DMS53 (cell line): ENCODE measurements around the gene AMOTL2.

Experiments
- DNase-seq: peaks from one replicate; lab custom pipeline; 2025; lab: John Stamatoyannopoulos, UW

AMOTL2 gene

DNA sequence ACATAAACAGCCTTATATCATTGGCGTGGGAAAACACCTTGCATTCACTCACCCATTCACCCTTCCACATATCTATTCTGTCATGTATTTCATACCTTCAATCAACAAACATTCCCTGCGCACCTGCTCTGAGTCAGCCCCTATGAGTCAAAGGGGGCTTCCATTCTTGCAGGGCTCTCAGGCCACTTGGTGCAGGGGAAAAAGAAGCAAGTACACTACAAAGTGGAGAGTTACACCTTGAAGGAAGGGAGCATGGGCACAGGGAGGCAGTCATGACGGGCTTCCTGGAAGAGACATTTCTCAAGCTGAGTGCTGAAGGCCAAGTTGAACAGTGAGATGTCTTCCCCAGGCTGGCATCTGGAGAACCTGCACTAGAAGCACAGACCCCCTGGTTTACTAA is 4.6 kb upstream of the AMOTL2 start:
- no peak for DNase-seq

DNA sequence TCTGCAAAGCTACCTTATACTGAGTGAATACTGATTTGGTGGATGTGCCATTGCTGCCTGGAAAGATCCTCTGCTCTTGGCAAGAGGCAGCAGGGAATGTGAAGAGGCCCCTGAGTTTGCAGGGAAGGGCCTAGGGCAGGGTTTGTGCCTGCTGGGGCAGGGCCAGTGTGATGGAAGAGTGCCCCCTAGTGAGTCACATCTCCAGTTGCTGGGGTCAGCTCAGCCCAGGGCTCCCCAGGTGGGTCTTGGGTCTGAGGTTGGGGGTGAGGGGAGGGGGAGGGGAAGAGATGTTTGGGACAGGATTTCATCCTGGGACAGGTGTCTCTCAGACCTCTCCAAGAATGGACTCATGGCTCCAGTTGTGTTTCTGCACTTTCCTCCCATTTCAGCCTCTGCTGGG is 4.1 kb upstream of the AMOTL2 start:
- peak; percentile 28 for DNase-seq

DNA sequence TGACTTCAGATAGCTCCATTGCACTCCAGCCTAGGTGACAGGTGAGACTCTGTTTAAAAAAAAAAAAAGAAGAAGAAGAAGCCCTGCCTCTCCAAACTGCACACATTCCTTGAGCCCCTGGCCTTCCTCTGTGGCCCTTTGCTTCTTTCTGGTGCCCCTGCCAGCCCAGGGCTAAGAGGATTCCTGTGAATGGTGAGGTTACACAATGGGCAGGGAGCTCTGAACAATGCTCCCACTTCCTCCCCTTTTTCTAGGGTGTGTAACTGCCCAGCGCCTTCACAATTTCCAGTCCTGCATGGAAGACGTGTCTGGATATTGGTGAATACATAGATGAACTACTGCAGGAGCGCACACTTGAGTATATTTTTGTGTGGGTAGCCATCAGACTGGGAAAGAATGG is 3.6 kb upstream of the AMOTL2 start:
- DNase-seq, result no peak

DNA sequence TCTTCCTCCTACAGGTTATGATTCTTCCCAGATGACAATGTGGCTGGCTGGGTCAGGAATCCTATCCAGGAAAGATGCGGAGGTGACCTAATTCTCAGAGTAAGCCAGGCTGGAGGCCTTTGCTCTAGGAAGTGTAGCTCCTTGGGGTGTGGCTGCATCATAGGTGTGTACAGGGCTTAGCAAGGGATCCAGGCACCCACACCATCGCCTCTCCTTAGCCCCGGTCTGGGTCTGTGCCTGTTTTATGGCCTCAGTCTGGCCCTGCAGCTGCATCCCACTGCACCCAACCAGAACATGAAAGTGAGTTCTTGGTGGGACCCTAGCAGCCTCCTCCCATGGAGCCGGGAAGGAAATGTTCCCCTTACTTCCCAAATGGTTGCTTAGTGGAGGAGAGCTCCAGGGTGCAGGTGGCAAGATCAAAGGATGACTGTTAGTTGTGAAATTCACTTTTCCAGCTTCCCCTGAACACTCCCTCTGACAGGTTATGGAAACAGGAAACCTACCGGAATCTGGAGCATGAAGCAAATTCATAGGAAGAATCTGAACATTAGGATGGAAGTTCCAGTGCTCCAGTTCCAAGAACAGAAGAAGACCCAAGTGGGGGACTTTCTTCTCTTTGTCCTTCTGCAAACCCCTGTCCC is 2.7 kb upstream of the AMOTL2 start:
- no peak for DNase-seq

DNA sequence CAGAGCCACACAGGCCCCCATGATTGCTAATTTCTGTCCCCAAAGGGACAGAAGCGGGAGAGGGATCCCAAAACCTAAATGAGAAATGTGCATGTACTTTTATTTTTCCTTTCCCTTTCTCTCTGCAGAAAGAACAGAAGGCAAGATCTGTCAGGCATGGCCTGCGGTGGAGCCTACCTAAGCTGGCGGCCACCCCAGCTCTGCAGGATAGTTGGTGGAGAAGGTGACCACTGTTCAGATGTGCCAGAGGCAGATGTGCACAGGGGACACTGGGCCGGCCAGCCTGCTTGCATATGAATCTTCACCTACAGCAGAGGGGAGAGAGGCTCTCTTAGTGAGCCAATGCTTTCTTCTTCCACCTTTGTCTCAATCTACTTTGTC is 2.1 kb upstream of the AMOTL2 start:
- no peak for DNase-seq

DNA sequence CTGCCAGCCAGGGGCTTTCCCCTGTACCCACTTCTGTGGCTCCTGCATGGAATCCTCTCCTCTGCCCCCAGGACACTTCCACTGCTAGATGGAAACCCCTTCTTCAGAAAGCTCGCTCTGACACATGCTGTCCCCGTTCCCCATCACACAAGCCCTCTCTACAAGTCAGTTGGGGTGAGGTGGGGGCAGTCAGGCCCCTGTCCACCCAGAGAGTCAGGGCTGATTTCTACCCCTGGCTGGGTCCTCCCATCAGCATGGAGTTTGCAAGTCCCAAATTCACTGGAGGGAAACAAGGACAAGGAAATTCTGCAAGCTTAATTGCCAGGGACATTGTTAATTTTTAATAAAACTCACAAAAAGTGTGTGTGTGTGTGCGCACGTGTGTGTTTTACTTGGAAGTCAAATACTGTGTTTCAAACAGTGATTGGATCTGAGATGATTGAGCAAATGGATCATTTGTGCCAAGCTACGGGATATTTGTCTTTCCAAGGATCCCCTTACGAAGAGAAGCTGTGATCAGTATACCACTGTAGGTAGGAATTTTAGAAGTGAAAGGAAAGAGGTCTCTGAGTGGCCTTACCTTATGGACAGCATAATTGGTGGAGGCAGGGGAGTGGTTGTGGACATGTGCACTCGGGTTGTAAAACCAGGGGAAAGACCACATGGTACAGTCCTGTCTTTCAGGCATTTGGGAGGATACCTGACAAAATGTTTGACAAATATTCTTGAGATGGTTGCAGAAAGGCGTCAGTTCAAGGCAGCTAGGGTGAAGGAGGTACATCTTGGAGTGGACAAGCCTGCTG is 1.5 kb upstream of the AMOTL2 start:
- no peak for DNase-seq

DNA sequence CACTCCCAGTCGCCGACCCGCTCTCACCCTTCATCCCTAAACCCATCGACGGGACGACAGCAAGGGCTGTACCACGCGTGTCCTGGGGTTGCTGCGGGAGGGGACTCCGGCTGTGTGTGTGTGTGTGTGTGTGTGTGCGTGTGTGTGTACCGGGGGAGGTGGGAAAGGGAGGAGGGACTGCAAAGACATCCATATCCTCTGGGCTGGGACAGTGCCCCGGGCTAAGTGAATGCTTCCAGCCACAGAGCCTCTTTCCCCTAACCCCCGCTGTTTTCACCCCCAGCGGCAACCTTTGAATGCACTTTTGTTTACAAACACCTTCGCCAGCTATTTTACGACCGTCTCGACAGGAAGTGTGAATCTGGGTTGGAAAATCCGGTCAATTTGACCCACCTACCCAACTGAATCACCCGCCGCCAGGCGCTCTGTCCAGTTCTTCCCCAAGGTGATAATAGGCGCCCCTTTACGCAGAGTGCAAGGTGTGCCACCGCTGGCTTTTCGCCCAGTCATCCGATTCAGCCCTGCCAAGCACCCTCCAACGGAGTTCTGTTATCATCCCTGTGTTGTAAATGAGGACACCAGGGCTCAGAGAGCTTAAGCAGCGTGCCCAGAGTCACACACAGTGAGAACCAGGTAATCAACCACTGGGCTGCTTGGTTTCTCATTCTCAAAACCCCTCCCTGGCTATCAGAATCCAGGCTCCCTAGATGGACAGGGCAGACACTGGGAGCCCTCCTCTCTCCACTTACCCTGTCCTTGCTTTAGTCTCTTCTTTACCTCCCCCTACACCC is 739 bp upstream of the AMOTL2 start:
- DNase-seq, result peak; percentile 76

DNA sequence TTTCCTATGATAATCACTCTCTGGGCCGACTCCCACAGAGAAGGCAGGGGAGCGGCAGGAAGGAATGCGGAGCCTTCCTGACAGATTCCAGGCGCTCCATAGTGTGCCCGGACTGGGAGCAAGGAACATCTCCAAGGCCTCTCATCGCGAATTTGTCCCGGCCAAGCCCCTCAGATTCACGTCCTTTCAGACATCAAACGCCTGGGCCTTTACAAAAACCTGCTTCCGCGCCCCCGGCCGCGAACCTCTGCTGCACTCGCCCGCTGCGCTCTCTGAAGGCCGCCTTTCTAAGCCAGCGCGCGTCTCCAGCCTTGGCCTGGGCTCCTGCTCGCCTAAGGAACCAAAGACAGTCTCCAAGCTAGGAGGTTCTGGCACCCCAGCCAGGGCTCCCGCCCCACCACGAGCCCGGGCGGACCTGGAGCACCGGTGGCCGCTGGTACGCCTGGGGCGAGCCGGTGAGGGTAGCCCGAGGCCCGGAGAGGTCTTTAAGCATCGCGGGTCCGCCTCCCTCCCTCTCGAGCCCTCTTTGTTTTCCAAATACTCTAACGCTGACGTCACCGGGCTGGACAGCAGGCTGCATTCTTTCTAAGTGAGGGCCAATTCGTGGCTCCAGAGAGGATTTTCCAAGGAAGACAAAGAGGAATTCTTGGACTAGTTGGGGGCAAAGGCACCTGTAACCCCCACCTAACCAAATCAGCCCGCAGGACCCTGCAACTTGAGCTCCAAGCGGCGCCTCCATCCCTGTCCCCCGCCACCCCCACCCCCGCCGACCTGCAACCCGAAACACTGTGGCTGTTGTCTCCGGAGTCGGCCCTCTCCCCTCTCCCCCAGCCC is 759 bp downstream of the AMOTL2 start:
- peak; percentile 84 for DNase-seq

DNA sequence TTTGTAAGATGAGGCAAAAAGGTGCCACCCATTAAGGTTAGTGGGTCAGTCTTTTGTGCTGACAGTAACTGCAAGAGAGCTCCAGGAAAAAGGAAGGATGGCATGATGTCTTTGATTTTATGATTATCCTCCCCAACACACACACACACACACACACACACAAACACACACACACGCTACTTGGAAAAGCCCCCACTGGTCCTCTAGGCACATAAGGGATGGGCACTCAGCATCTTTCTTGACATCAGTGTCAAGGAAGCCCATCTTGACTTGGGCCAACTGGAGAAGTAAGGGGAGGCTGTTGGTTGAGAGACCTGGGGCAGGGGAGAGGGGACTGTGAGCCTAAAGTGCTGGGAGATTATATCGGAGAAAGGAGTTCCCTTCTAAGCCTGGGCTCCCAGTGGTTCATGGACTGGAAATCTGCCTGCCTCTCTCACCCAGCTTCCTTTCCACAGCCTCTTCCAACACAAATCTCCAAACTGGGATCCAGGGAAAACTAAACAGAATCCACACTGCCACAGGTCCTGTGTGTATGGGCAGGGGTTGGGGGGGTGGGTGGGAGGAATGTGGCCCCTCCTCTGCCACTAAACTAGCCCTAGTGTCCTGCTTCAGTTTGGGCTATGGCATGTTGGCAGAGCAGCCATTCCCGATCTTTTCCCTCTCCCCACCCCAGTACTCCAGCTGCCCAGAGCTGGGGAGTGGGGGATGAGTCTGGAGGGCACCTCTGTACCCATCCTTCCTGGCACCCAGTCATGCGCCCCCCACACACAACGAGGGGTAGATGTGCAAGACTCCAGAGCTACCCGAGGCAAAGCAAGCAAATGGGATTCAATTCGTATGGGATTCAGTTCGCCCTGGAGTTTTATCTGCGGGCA is 1.6 kb downstream of the AMOTL2 start:
- no peak for DNase-seq

DNA sequence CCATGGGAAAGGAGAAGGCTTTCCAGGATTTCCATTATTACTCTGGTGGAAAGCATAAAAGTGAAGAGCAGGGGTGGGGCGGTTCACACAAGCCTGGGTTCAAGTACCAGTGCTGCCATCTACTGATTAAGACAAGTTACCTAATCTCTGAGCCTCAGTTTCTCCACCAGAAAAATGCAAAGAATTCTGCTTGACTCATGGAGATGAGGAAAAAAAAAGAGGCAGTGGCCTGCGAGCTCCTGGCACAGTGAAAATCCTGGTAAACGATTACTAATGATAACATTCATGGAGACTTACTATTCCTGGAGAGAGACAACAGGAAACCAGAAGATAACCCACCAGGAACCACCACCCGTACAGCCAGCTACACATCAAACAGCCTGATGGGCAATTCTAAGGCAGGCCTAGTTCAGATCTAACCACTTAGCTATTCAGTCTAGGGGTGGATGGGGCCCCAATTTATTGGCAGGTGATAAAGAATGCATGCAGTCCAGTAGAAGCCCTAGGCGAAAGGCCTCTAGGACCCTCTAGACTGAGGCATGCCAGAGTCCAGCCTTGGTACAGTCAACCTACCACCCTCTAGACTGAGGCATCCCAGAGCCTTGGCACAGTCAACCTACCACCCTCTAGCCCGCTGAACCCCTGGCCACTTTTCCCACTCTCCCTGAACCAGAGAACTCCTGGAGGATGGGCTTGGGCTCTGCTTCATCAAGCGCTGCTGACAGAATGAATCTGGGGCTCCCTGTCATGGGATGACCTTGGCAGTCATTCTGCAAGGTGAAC is 2.5 kb downstream of the AMOTL2 start:
- no peak for DNase-seq

DNA sequence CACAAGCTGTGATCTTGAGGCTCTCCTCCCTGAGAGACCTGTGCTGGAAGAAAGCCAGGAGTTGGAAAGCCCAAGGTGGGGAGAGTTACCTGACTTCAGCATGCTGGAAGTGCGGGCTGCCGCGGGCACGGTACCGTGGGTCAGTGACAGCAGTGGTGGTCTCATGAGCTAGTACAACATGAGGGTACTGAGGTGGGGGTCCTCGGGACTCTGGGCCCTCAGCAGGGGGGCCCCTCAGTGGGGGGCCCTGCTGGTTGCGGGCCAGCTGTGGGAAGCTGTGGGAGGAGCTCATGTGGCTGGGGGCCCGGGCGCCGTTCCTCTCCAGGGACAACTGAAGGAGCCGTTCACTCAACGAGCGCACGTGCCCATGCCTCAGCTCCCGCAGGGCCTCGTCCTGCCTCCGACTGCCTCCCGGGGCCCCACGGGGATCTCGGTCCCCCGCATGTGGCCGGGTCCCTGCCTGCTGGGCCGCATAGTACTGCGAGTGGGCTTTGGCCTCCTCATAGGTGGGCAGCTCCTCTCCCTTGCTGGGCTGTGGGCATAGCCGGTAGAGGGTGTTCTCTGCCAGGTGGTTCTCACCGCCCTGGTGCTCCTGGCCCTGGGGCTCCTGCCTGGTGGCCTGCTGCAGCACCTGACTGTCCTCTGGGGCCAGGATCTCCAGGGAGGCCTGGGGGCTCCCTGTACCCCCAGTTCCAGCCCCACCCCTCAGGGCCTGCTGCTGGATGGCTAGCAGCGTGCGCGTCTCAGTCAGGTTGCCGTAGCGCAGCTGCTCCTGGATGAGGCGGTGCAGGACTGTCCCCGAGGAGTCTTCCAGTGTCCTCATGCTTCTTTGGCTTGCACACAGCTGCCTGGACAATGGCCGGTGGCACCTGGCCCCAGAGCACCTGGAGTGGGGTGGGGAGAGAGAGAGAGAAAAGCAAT is 3.4 kb downstream of the AMOTL2 start:
- DNase-seq, result peak; percentile 14

DNA sequence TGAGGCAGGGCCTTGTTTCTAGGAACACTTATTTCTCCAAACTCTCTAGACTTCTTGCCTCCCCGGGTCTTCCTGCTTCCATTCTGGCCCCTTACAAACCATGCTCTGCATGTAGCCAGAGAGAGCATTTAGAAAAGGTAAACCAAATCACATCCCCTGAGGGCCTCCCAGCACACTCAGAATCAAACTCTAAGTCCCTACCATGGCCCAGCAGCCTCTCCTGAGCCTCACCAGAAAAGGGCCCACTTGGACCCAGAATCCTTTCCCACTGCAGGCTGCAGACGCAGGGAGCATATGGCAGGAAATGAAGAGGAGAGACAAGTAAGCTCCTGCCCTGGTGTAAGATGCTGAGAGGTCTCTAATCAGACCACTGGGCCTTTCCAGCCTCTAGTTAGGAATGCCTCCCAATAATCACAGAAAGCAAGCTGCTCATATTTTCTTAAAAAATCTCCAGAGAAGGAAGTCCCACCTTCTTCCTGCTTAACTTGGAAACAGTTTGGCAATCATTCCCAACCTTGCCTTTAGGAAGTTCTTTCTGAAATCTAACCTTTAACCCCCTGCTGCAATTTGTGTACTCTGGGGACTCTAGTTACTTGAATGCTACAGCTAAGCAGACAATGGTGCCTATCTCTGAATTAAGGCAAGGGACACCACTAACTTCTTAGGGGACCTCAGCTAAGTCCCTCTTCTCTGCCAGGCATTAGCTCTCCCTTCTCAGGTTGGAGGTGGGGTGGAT is 4.2 kb downstream of the AMOTL2 start:
- no peak for DNase-seq

DNA sequence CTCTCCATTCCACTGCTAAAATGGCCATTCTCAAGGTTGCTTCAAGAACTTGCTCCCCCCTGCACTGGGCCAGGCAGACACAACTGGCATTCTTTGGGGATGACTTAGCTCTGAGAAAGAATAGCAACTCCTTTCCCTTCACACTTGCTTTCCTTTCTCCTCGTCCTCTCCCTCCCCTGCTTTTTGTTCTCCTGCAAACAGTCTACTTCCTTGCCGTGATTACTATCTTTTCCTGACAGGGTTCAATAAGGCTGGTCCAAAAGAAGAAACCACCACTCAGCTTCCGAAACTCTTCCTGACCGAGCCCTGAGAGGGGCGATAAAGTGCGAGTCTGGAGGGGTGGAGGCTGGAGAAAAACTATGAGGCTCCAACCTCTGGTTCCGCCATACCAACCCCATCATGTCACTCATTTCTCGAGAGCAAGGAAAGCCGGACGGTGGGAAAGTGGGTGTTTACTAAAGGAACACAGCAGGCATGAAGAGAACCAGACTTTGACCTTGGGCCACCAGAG is 5.0 kb downstream of the AMOTL2 start:
- DNase-seq, result no peak

DNA sequence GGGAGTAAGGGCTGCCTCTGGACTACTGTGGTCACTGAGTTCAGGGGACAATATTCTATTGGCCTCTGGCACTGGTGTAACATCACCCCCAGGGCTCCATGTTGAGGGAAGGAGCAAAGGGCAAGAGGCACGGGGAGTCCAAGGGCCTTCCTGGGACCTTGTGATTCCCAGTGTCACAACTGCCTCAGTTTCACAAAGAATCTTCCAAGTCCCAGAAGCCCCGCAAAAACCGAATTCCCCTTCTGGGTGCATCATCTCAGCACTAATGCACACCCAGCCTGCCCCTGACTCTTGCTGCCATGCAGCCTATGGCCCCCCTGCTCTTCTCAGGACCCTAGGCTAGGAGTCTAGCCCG is 5.5 kb downstream of the AMOTL2 start:
- no peak for DNase-seq

DNA sequence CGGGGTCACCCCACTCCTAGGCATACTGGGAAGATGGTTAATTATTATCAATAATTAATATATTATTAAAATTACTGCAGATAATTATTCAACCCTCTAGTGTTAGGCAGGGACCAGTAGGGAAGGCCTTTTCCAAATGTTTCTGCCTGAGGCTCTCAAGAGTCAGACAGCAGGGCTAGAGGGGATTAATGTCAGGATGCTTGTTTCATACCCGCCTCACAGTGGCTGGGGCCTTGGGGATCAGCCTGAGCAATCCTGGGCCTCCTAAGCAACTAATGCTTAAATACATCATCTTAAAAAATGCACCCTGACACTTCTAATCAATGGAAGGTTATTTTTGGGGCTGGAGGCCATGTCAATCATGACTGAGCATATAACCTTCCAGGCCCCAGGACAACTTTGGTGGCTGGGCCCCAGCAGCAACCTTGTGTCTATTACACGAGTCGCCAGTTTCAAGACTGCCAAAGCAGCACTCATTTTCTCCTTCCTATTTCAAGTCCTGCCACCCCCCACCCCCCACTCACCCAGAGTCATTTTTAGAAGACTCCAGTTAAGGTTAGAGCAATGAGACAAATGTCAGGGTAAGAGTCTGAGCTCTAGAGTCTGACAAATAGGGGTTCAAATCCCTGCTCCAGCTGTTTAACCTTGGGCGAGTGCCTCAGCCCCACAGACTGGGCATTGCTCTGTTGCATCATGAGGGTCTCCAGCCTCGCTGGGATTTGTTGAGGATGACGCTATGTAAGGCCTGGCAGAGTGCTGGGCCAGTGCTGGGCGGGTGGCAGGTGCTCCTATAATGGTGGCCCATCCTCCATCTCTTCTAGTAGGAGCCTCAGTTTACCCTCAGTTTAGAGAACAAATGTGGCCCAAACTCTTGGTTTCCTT is 6.1 kb downstream of the AMOTL2 start:
- DNase-seq, result no peak

DNA sequence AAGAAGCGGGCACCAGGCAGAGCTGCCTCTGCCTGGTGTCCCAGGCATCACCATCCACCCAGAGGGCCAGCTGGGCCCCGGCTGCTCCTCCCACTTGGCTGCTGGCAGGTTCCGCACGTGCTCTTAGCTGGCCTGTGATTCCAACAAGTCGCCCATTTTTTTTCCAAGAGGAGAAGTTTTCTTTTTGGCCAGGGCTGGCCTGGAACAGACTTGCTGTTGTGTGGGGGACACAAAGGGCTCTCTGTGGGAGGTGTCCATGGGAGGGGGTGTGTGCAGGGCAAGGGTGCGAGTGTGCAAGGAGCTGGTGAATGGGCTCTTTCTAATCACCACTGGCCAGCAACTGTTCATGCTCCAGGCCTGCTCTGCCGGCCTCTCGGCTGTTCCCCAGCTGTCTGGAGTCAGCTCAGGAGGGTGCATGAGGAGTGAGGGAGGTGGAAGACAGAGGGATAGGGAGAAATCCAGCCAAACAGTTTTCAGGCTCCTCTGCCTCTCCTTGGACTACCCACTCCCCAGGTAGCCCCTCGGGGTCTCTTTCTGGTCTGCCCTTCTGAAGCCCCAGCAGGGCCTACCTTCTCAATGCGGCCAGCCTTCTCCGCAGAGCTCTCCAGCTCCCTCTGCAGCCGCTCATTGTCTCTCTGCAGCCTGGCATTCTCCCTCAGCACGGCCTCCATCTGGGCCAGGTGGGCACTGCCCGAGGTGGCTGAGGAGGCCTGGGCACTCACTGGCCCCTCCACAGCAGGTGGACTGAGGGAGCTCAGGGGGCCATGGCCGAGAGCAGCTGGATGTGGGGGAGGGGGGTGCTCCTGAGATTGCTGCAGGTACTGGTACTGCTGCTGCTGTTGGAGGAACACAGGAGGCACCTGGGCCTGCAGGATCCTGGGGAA is 7.1 kb downstream of the AMOTL2 start:
- DNase-seq, result no peak
